Esophagus muscularis mucosa (tissue), 4 donors: ENCODE results near the gene ZNF700. TPM values are rescaled to one million over a fixed set of nuclear protein-coding genes. Genes with fewer than 3 reads are reported as not detected.
"Not testable (repeated sequence)": the region's sequence is repeated elsewhere in the genome, so short reads cannot be mapped to it uniquely, and the experiment has no call there.

Experiments
- DNase-seq: peaks from one replicate; pipeline ENCODE4 v3.0.0-alpha.2; 2017; ENCODE audit errors: extremely low spot score
- H3K27ac ChIP-seq, 4 donors: fragments of 200-600 bp; sonication (generic); replicated peaks in 1 of 4; 1 replicate in 3 of 4; 2 replicates in 1 of 4; pipeline ENCODE4 v1.5.1; 2016 to 2019; ENCODE audit warnings: mild to moderate bottlenecking in 1 of 4
- H3K27me3 ChIP-seq, 4 donors: fragments of 200-600 bp; sonication (generic); one replicate each; pipeline versions ENCODE4 v1.5.1 to v1.6.0; 2016 to 2019
- H3K36me3 ChIP-seq, 4 donors: fragments of 200-600 bp; sonication (generic); one replicate each; pipeline ENCODE4 v1.5.1; 2016 to 2019
- H3K4me1 ChIP-seq, 4 donors: fragments of 200-600 bp; sonication (generic); one replicate each; pipeline ENCODE4 v1.5.1; 2016 to 2019
- H3K4me3 ChIP-seq, 4 donors: fragments of 200-600 bp; sonication (generic); 1 replicate in 2 of 4; 2 replicates in 2 of 4; pipeline ENCODE4 v1.5.1; 2016 to 2019; ENCODE audit warnings: mild to moderate bottlenecking in 4 of 4, moderate library complexity in 1 of 4
- H3K9me3 ChIP-seq, 4 donors: fragments of 200-600 bp; sonication (generic); 1 replicate in 3 of 4; 2 replicates in 1 of 4; pipeline ENCODE4 v1.5.1; 2016 to 2019
- CTCF ChIP-seq, 3 experiments: fragments of 200-600 bp in 2 of 3; fragments of 450-650 bp in 1 of 3; sonication (generic) in 2 of 3; IDR thresholded peaks; one replicate each; pipeline ENCODE4 v1.5.1; 2017 to 2019; ENCODE audit warnings: antibody characterized with exemption in 3 of 3, mild to moderate bottlenecking in 2 of 3, moderate library complexity in 1 of 3
- EP300 ChIP-seq: sonication (generic); formaldehyde crosslinking; IDR thresholded peaks from one replicate; pipeline ENCODE4 v1.6.1; 2017; ENCODE audit warnings: antibody characterized with exemption
- POLR2A ChIP-seq: fragments of 450-650 bp; IDR thresholded peaks from one replicate; pipeline ENCODE4 v1.6.1; 2017; ENCODE audit warnings: antibody characterized with exemption, moderate library complexity, mild to moderate bottlenecking, low read depth
- POLR2AphosphoS5 ChIP-seq, 2 donors: sonication (generic); formaldehyde crosslinking; IDR thresholded peaks; one replicate each; pipeline ENCODE4 v1.6.1; 2017; ENCODE audit warnings: antibody characterized with exemption in 2 of 2
- WGBS: methylation state at CpG from one replicate; pipeline ENCODE4 v1.1.5; 2018; 5-methylcytosine and 5-hydroxymethylcytosine counted together
- intact Hi-C: fragments of 100-400 bp; cut with DNase I; formaldehyde crosslinking; loops from one replicate; pipeline ENCODE4 v1.15.1; 2023
- total RNA-seq, 4 donors: library from RNA; depleted of rRNA; stranded (reverse); fragments of >200 nt; gene quantifications; one replicate each; pipeline versions ENCODE4 v1.1.0 to v1.2.1, GENCODE V29; 2016

The ZNF700 gene
- total RNA-seq: 10 to 100 TPM in 2 of 4 donors, 1 to 10 TPM in 2; 7.6 to 12.0 (median 9.5) TPM

GRCh38 chr19:11924886-11925650, at the start of gene ZNF700:
Gene ZNF700 (plus strand): TSS chr19:11925107. CDS start chr19:11925211, 104 bp downstream.
- DNase-seq: peak; percentile 99
- peak; percentile 78 to 85 for TF ChIP-seq POLR2AphosphoS5 (IDR thresholded peaks at IDR 0.05)
- TF ChIP-seq EP300: peak; percentile 24
- no peak for TF ChIP-seq CTCF (IDR thresholded peaks at IDR 0.05)
- no peak for TF ChIP-seq POLR2A
- H3K9me3 ChIP-seq: no peaks in the 10 kb centered on the region
- H3K36me3 ChIP-seq: no peaks in the 10 kb centered on the region
- peak within 1 kb of the TSS; percentile 93 to 97 (median 94) for H3K27ac ChIP-seq
- no peaks in the 10 kb centered on the region for H3K27me3 ChIP-seq
- intact Hi-C loops: loop anchor here (1.0 to 10.0 kb wide), 4 partner anchors 40 to 217 kb away; partner anchors contain the start of genes ZNF20, ZNF763 and ZNF878
- H3K4me3 ChIP-seq: peak within 1 kb of the TSS; percentile 92 to 99 (median 93)
- WGBS: 1% methylated on average over 20 of the region's 53 CpGs
- H3K4me1 ChIP-seq: peaks cover 20 to 36% (median 33%) of the 10 kb centered on the region in 4 donors

GRCh38 chr19:11879687-11880266, 45.1 kb upstream of the ZNF700 start:
- DNase-seq, H3K4me1 ChIP-seq, H3K4me3 ChIP-seq, H3K9me3 ChIP-seq, H3K36me3 ChIP-seq, H3K27me3 ChIP-seq, H3K27ac ChIP-seq: not testable (repeated sequence)
- intact Hi-C loops: loop anchor here (2.0 to 5.0 kb wide), 3 partner anchors 83 to 263 kb away; partner anchors contain the start of gene ZNF20
- WGBS: 69% methylated on average over 11 of the region's 16 CpGs
- peak; percentile 14 to 38 (median 30) for TF ChIP-seq CTCF (IDR thresholded peaks at IDR 0.05)

GRCh38 chr19:11880598-11880997, 44.3 kb upstream of the ZNF700 start:
- Histone ChIP-seq H3K4me1 (peaks cover 0 to 7% (median 2%) of the 10 kb centered on the region in 4 donors), H3K27ac (no peak overlapping the region), H3K36me3 (no peaks in the 10 kb centered on the region), H3K4me3 (no peak overlapping the region), H3K27me3 (no peaks in the 10 kb centered on the region), H3K9me3 (no peaks in the 10 kb centered on the region)
- DNase-seq: no peak
- WGBS: 93% methylated on average over 12 of the region's 12 CpGs
- intact Hi-C loops: loop anchor here (2.0 to 5.0 kb wide), 3 partner anchors 84 to 262 kb away; partner anchors contain the start of gene ZNF20
- TF ChIP-seq EP300: no peak
- TF ChIP-seq CTCF (IDR thresholded peaks at IDR 0.05): no peak
- no peak for TF ChIP-seq POLR2AphosphoS5 (IDR thresholded peaks at IDR 0.05)
- TF ChIP-seq POLR2A: no peak

- TF ChIP-seq EP300 (no peak), CTCF (IDR thresholded peaks at IDR 0.05) (peak; percentile 64 to 80 (median 75))
- intact Hi-C loops: loop anchor here (2.0 to 5.0 kb wide), 3 partner anchors 84 to 261 kb away; partner anchors contain the start of gene ZNF20
- Histone ChIP-seq H3K4me1 (peaks cover 0 to 7% (median 2%) of the 10 kb centered on the region in 4 donors), H3K27ac (no peak overlapping the region), H3K4me3 (no peak overlapping the region), H3K9me3 (no peaks in the 10 kb centered on the region), H3K27me3 (no peaks in the 10 kb centered on the region), H3K36me3 (no peaks in the 10 kb centered on the region)
- DNase-seq: no peak
- WGBS: 25% methylated on average over 10 of the region's 10 CpGs
Measured at GRCh38 chr19:11881151-11881800, 43.6 kb upstream of the ZNF700 start.
